GM12878 (cell line): ENCODE results near the gene SHB. TPM values are rescaled to one million over a fixed set of nuclear protein-coding genes. Genes with fewer than 3 reads are reported as not detected.

Source experiments
- ATAC-seq: fragments of 200-7000 bp; cut with Tn5 transposase; 3 replicates; pipeline ENCODE4 v1.9.1; 2020; ENCODE audit warnings: mild to moderate bottlenecking, moderate library complexity
- BruUV-seq: library from RNA; stranded (reverse); fragments of 400-500 nt; replicated peaks from 2 replicates; lab custom pipeline; 2021; lab: Mats Ljungman, UMichigan
- CTCF ChIA-PET: fragments of 300-600 bp; sonication (Branson Sonifier 250); formaldehyde crosslinking; extraction: SDS; loops from one replicate; lab custom pipeline; 2021; ENCODE audit warnings: inconsistent platforms; lab: Yijun Ruan, JAX
- POLR2A ChIA-PET: fragments of 350-600 bp; formaldehyde crosslinking; extraction: SDS; loops from one replicate; lab custom pipeline; 2021; ENCODE audit warnings: inconsistent platforms; lab: Charles Lee
- RAD21 ChIA-PET: fragments of 300-600 bp; sonication (Branson Sonifier 250); formaldehyde crosslinking; loops from one replicate; lab custom pipeline; 2023; ENCODE audit warnings: antibody characterized with exemption; ENCODE audit not compliant: unreplicated experiment; lab: Charles Lee
- SMC1A ChIA-PET: fragments of 300-600 bp; sonication (Branson Sonifier 250); formaldehyde crosslinking; loops from one replicate; lab custom pipeline; 2023; ENCODE audit not compliant: unreplicated experiment, uncharacterized antibody; lab: Charles Lee
- DNase-seq: peaks from one replicate; pipeline ENCODE4 v3.0.0-alpha.2; 2011; ENCODE audit warnings: low read depth, low spot score
- FAIRE-seq: peaks from 3 replicates; lab custom pipeline; 2011; peaks lifted over from hg19 to GRCh38; lab: Jason Lieb, UNC
- H2AFZ ChIP-seq: 2 replicates; pipeline ENCODE4 v1.6.0; 2011; ENCODE audit warnings: low read depth, low read length, control low read depth; ENCODE audit not compliant: control insufficient read depth
- H3K27ac ChIP-seq: 2 replicates; pipeline ENCODE4 v1.5.1; 2011; ENCODE audit warnings: control low read depth; ENCODE audit not compliant: control insufficient read depth, insufficient read depth
- H3K27me3 ChIP-seq, 2 experiments: replicated peaks in 1 of 2; 2 replicates each; pipeline versions ENCODE4 v1.6.0 to v1.6.1; 2011; ENCODE audit warnings: low read length in 1 of 2; ENCODE audit not compliant: control insufficient read depth in 2 of 2, insufficient read depth in 2 of 2
- H3K36me3 ChIP-seq, 2 experiments: 2 replicates each; pipeline ENCODE4 v1.5.1; 2011; ENCODE audit warnings: low read length in 1 of 2; ENCODE audit not compliant: control insufficient read depth in 2 of 2, insufficient read depth in 2 of 2
- H3K4me1 ChIP-seq: 2 replicates; pipeline ENCODE4 v1.6.1; 2011; ENCODE audit warnings: mild to moderate bottlenecking, low read length, moderate library complexity, mixed read lengths; ENCODE audit not compliant: control insufficient read depth, insufficient read depth
- H3K4me2 ChIP-seq: 2 replicates; pipeline ENCODE4 v1.6.0; 2011; ENCODE audit warnings: control low read depth; ENCODE audit not compliant: control insufficient read depth, insufficient read depth
- H3K4me3 ChIP-seq: fragments of 200-600 bp; sonication (generic); 2 replicates; pipeline ENCODE4 v1.5.1; 2016
- H3K79me2 ChIP-seq: 2 replicates; pipeline ENCODE4 v1.6.0; 2011; ENCODE audit warnings: low read length; ENCODE audit not compliant: control insufficient read depth, insufficient read depth
- H3K9ac ChIP-seq: 2 replicates; pipeline ENCODE4 v1.8.0; 2011; ENCODE audit warnings: low read length, control low read depth, mixed read lengths; ENCODE audit not compliant: control insufficient read depth, insufficient read depth
- H3K9me3 ChIP-seq: replicated peaks from 3 replicates; pipeline ENCODE4 v1.5.1; 2011; ENCODE audit warnings: mild to moderate bottlenecking, low read length; ENCODE audit not compliant: control insufficient read depth, insufficient read depth
- H4K20me1 ChIP-seq: 2 replicates; pipeline ENCODE4 v1.6.0; 2011; ENCODE audit not compliant: control insufficient read depth, insufficient read depth
- BCLAF1 ChIP-seq: fragments of 450-650 bp; IDR thresholded peaks from 2 replicates; pipeline ENCODE4 v1.6.1; 2017; ENCODE audit warnings: antibody characterized with exemption, mild to moderate bottlenecking, moderate library complexity
- BMI1 ChIP-seq: fragments of 450-650 bp; IDR thresholded peaks from 2 replicates; pipeline ENCODE4 v1.6.1; 2016; ENCODE audit warnings: mild to moderate bottlenecking, moderate library complexity, borderline replicate concordance
- CUX1 ChIP-seq: IDR thresholded peaks from 2 replicates; pipeline ENCODE4 v1.6.1; 2012; ENCODE audit warnings: improper control_type of control experiment, low read depth, low read length; ENCODE audit not compliant: insufficient replicate concordance
- E4F1 ChIP-seq: fragments of 450-650 bp; IDR thresholded peaks from 2 replicates; pipeline ENCODE4 v1.6.1; 2018; ENCODE audit warnings: borderline replicate concordance, mild to moderate bottlenecking; ENCODE audit not compliant: partially characterized antibody
- JUNB ChIP-seq: IDR thresholded peaks from 2 replicates; pipeline ENCODE4 v1.6.1; 2016; ENCODE audit warnings: antibody characterized with exemption, mild to moderate bottlenecking
- MEF2B ChIP-seq: fragments of 450-650 bp; IDR thresholded peaks from 2 replicates; pipeline ENCODE4 v1.6.1; 2018; ENCODE audit warnings: mild to moderate bottlenecking, moderate library complexity; ENCODE audit not compliant: partially characterized antibody, poor library complexity, severe bottlenecking
- MYB ChIP-seq: fragments of 150-350 bp; IDR thresholded peaks from 2 replicates; pipeline ENCODE4 v1.6.1; 2014; ENCODE audit warnings: mild to moderate bottlenecking, low read depth, low read length, borderline replicate concordance
- MYC ChIP-seq: IDR thresholded peaks from 2 replicates; pipeline ENCODE4 v1.6.1; 2011; ENCODE audit warnings: mild to moderate bottlenecking, low read length, moderate library complexity, inconsistent platforms; ENCODE audit not compliant: insufficient read depth, insufficient replicate concordance, insufficient read length, severe bottlenecking
- NFXL1 ChIP-seq: fragments of 450-650 bp; IDR thresholded peaks from 2 replicates; pipeline ENCODE4 v1.6.1; 2017; ENCODE audit warnings: antibody characterized with exemption, mild to moderate bottlenecking, borderline replicate concordance
- NFYB ChIP-seq: IDR thresholded peaks from 2 replicates; pipeline ENCODE4 v1.6.1; 2011; ENCODE audit warnings: low read depth, mild to moderate bottlenecking, low read length, improper control_type of control experiment, moderate library complexity; ENCODE audit not compliant: insufficient read depth
- POU2F2 ChIP-seq: IDR thresholded peaks from 3 replicates; pipeline ENCODE4 v1.6.1; 2011; ENCODE audit warnings: low read depth, mild to moderate bottlenecking, low read length, borderline replicate concordance
- SREBF1 ChIP-seq: IDR thresholded peaks from 2 replicates; pipeline ENCODE4 v1.6.1; 2012; ENCODE audit warnings: mild to moderate bottlenecking, low read length
- YBX1 ChIP-seq: fragments of 450-650 bp; IDR thresholded peaks from 2 replicates; pipeline ENCODE4 v1.6.1; 2016; ENCODE audit warnings: antibody characterized with exemption
- ZNF217 ChIP-seq: fragments of 450-650 bp; IDR thresholded peaks from 2 replicates; pipeline ENCODE4 v1.6.1; 2017; ENCODE audit warnings: antibody characterized with exemption, mild to moderate bottlenecking
- WGBS: methylation state at CpG from one replicate; pipeline ENCODE4 v1.1.6; 2016; ENCODE audit warnings: low lambda C conversion rate; ENCODE audit not compliant: insufficient replicate concordance, insufficient coverage; ENCODE audit errors: missing lambda C conversion rate; 5-methylcytosine and 5-hydroxymethylcytosine counted together
- in situ Hi-C: fragments of 300-500 bp; cut with MboI; formaldehyde crosslinking; loops from 9 replicates; pipeline ENCODE4 v1.14.3; 2018; ENCODE audit warnings: mixed read lengths
- intact Hi-C: fragments of 100-400 bp; cut with micrococcal nuclease; formaldehyde crosslinking; loops from one replicate; pipeline ENCODE4 v1.14.2; 2022; ENCODE audit not compliant: unreplicated experiment
- polyA plus RNA-seq, 11 experiments: library from polyadenylated mRNA; depleted of rRNA in 4 of 11; unstranded in 6 of 11; stranded (reverse) in 5 of 11; fragments of >200 nt; fragmentation: Nextera tagmentation in 4 of 11; fragmentation: Illumina TruSeq in 1 of 11; extraction: Ambion mirVana in 4 of 11; extraction: Trizol in 1 of 11; gene quantifications; 1 replicate in 1 of 11; 2 replicates in 10 of 11; pipeline versions ENCODE4 v1.2.1 to v1.2.3, GENCODE V29; 2011 to 2016; ENCODE audit warnings: inconsistent platforms in 2 of 11, missing spikeins in 2 of 11, low read depth in 1 of 11
- total RNA-seq, 4 experiments: library from RNA; depleted of rRNA in 3 of 4; stranded (reverse); fragments of >200 nt in 3 of 4; fragmentation: Illumina TruSeq in 1 of 4; extraction: Trizol in 1 of 4; gene quantifications; 2 replicates each; pipeline versions ENCODE4 v1.2.1 to v1.2.3, GENCODE V29; 2013 to 2021

SHB gene
- total and polyA plus RNA-seq, 10 of the 15 experiments (the other 5 are each of a cell fraction or from before 2014, with no cell fraction given) = 0.29 to 6.2 (median 1.3) TPM

- no peak overlapping the region for H3K4me2 ChIP-seq
- no peaks in the 10 kb centered on the region for H3K36me3 ChIP-seq
- H3K79me2 ChIP-seq = no peaks in the 10 kb centered on the region
- SMC1A ChIA-PET = no interaction called here
- no peak overlapping the region for H3K9ac ChIP-seq
- H3K4me3 ChIP-seq = no peak overlapping the region
- no peaks in the 10 kb centered on the region; a peak in 1 of 4 replicates for H3K27me3 ChIP-seq
- H4K20me1 ChIP-seq = no peaks in the 10 kb centered on the region; the same call in 1 of the 2 replicates
- BruUV-seq = no TSS peak
- ATAC-seq (no peak), FAIRE-seq (no peak), DNase-seq (no peak)
- WGBS = 79% methylated on average over 2 of the region's 2 CpGs
- no peaks in the 10 kb centered on the region for H3K9me3 ChIP-seq
- H3K4me1 ChIP-seq = peaks cover 10% of the 10 kb centered on the region
- intact Hi-C loops (no loop called here), in situ Hi-C loops (no loop called here)
- no peak overlapping the region for H2AFZ ChIP-seq
- no peak overlapping the region for H3K27ac ChIP-seq
- RAD21 ChIA-PET = interaction anchor here (0.7 to 1.5 kb wide), 2 partner anchors 16 to 27 kb away, joined by 3 read pairs; no protein-coding TSS in a partner anchor
- POLR2A ChIA-PET = interaction anchor here (1.0 kb wide), 1 partner anchor 25 kb away, joined by 3 read pairs; no protein-coding TSS in a partner anchor
- CTCF ChIA-PET = interaction anchor here (1.9 kb wide), 1 partner anchor 9 kb away, joined by 5 read pairs; no protein-coding TSS in a partner anchor
- TF ChIP-seq YBX1 = no peak
- TF ChIP-seq MYC = no peak
- TF ChIP-seq NFYB = no peak
- no peak for TF ChIP-seq POU2F2
- no peak for TF ChIP-seq ZNF217
- no peak for TF ChIP-seq BCLAF1
- TF ChIP-seq JUNB = no peak
- TF ChIP-seq NFXL1 = no peak
- TF ChIP-seq MYB = no peak
- TF ChIP-seq E4F1 = no peak
- TF ChIP-seq SREBF1 = no peak
- no peak for TF ChIP-seq CUX1
- TF ChIP-seq MEF2B = no peak
- no peak for TF ChIP-seq BMI1
Observed at GRCh38 chr9:38044706-38045105, 24.3 kb downstream of the SHB start.
